ENCODE results near the gene GPR6.

GPR6 gene

GRCh38 chr6:110029144-110029543 is 51.0 kb downstream of the GPR6 start:
- Histone ChIP-seq H3K9me3 (ENCODE audit: control insufficient read depth in 5 of 5, low read length in 5 of 5) (peaks cover 0 to 3% (median 0%) of the 10 kb centered on the region in 5 donors), H3K27me3 (ENCODE audit: control insufficient read depth in 5 of 5, insufficient read depth in 4 of 5, low read length in 5 of 5) (no peaks in the 10 kb centered on the region), H3K36me3 (ENCODE audit: control insufficient read depth in 5 of 5, insufficient read depth in 5 of 5, low read length in 5 of 5) (no peaks in the 10 kb centered on the region), H3K4me1 (ENCODE audit: control insufficient read depth in 5 of 5, insufficient read depth in 5 of 5, low read length in 5 of 5) (no peaks in the 10 kb centered on the region), H3K27ac (ENCODE audit: low read depth, low read length) (no peak overlapping the region), H3K9ac (ENCODE audit: low read length in 5 of 5) (no peak overlapping the region), H3K4me3 (ENCODE audit: low read depth in 1 of 5, low read length in 5 of 5) (no peak overlapping the region)
